Raji (cell line): Measurements from ENCODE around the gene VKORC1.

Experiments used
- POLR2A ChIP-seq: IDR thresholded peaks from 2 replicates; pipeline ENCODE4 v1.6.1; 2011; ENCODE audit warnings: low read depth, low read length, control low read depth; ENCODE audit not compliant: insufficient read depth

The VKORC1 gene

GRCh38 chr16:31094424-31095120, at the start of gene VKORC1:
Gene VKORC1 (minus strand): TSS chr16:31094797. CDS start chr16:31094729, 68 bp downstream.
- peak; percentile 67 for TF ChIP-seq POLR2A

- no peak for TF ChIP-seq POLR2A
These were observed 49.1 kb upstream of the VKORC1 start for GRCh38 chr16:31143694-31144148.

GRCh38 chr16:31143011-31143693, 48.6 kb upstream of the VKORC1 start:
- TF ChIP-seq POLR2A: no peak

- TF ChIP-seq POLR2A: peak; percentile 59
These were observed 47.8 kb upstream of the VKORC1 start for GRCh38 chr16:31142109-31143010.

- TF ChIP-seq POLR2A: no peak
These were observed 47.0 kb upstream of the VKORC1 start for GRCh38 chr16:31141489-31142108.

DNA sequence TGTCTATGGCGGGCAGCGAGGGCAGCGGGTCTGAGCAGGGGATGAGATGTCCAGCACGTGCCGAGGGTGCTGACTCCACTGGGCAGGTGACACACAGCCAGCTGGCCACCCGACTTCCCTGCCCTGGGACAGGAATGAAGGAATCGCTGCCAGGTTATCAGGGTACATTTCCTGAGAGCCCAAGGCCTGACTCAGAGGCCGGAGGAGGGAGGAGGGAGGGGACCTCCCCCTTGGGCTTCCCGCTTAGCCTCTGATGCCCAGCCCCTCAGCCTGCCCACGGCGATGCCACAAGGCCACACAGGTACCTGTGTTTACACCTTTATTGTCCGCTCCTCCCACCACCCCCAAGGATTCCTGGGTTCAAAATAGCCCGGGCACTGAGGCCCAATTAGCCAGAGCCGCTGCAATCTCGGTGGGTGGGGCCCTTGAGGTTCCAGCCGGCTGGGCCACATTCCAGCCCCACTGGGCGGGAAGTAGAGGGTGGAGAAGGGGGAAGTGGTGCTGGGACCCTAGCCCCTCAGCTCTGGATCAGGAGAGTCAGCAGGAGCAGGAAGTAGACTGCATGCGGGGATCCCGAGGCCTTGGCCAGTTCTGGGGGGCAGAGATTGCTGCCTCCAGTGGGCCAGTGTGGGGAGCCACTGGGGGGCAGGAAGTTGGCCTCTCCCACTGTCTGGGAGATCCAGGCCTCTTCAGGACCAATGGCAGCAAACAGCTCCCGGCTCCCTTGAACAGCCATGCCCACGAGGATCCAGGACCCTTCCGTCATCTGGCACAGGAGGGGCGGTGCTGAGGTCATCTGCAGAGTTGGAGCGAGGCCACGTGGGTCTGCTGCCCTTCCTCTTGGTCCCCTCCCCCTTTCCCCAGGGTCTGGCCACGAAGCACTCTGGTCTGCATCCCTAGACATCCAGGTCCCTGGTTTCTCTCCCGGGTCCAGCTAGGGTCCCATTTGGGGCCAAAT, 44.3 kb upstream of the VKORC1 start:
- no peak for TF ChIP-seq POLR2A

GRCh38 chr16:31136287-31136662, 41.7 kb upstream of the VKORC1 start:
- TF ChIP-seq POLR2A: no peak

GRCh38 chr16:31135535-31136286, 41.1 kb upstream of the VKORC1 start, which contains the start of gene PRSS8:
Gene PRSS8 (minus strand): TSS chr16:31135727. CDS start chr16:31135498, 229 bp downstream.
- TF ChIP-seq POLR2A: no peak

DNA sequence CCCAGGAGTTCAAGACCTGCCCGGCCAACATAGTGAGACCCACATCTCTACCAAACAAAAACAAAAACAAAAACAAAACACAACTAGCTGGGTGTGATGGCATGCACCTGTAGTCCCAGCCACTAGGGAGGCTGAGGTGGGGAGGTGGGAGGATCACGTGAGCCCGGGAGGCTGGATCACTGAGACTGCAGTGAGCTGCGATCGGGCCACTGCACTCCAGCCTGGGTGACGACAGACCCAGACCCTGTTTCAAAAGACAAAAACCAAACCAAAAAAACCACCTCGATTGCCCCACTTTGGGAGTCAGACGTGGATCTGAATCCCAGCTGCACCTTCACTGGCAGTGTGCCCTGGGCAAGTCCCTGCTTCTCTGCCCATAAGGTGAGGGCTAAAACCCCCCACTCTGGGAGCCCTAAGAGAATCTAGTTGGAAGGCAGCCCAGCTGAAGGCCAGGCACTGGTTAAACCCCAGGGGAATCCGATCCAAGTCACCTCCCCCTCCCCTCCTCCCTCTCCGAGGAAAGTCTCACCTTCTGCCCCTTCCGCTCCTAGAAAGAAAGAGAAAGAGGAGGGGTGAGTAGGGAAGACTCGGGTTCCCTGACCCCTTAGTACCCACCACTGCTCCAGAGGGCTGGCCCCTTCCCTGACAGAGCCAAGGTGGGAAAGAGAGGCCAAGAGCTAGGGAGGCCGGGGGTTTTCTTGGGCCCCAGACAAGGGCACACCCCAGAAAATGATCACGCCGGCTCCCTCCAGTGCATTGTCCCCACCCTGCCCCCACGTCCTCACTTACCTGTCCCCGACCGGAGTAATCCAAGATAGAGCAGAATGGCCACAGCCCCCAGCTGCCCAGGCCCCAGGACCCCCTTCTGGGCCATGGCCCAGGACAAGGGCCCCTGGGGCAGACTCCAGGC, 40.3 kb upstream of the VKORC1 start:
- no peak for TF ChIP-seq POLR2A

DNA sequence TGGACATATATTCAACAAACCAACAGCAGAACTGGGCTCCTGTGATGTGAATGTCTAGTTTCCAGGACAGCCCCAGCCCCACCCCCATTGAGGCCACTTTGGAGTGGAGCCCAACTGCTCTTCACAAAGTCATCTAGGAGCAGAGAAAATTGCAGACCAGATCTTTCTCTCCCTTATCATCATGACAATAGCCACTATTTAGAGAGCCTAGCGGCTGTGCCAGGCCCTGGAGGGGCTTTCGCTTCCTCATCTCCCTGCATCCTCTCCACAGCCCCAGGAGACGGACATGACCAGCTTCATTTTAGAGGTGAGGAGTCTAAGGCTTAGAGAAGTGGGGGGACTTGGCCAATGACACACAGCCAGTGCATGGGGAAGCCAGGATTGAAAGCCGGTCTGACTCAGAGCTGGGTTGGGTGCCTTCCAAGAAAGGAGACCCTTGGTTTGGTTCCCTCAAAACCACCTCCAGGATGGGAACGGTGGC, 39.5 kb upstream of the VKORC1 start:
- no peak for TF ChIP-seq POLR2A

GRCh38 chr16:31133046-31133501, 38.5 kb upstream of the VKORC1 start:
- TF ChIP-seq POLR2A: no peak
